ENCODE results near the gene ZDHHC3.

ZDHHC3 gene

GRCh38 chr3:44965165-44965564 lies 10.8 kb downstream of the ZDHHC3 start:
- DNase-seq = no peak
- H2AFZ ChIP-seq (ENCODE audit: low read length) = no peak overlapping the region
- TF ChIP-seq CTCF (IDR thresholded peaks at IDR 0.05; ENCODE audit: low read length) = no peak
- TF ChIP-seq EZH2 (optimal IDR thresholded peaks at IDR 0.05; ENCODE audit: low read depth, low read length) = no peak
- TF ChIP-seq EZH2phosphoT487 (IDR thresholded peaks at IDR 0.05; ENCODE audit: low read length) = no peak
- H3F3A ChIP-seq (ENCODE audit: insufficient read depth, low read length) = no peaks in the 10 kb centered on the region
- no peaks in the 10 kb centered on the region for H4K20me1 ChIP-seq (ENCODE audit: insufficient read depth, low read length)
- H3K9me2 ChIP-seq (replicated peaks; ENCODE audit: insufficient read depth, low read length) = no peaks in the 10 kb centered on the region
- H3K4me3 ChIP-seq (ENCODE audit: low read length) = no peak overlapping the region
- no peak overlapping the region for H3K27ac ChIP-seq (ENCODE audit: low read length)
- no peaks in the 10 kb centered on the region for H3K27me3 ChIP-seq (replicated peaks; ENCODE audit: insufficient read depth, low read length)
- H3K79me2 ChIP-seq (ENCODE audit: low read length) = peaks cover 61% of the 10 kb centered on the region
- no peaks in the 10 kb centered on the region for H3K36me3 ChIP-seq (replicated peaks; ENCODE audit: insufficient read depth, low read length)
- no peak overlapping the region for H3K9ac ChIP-seq (ENCODE audit: low read length)
- H3K9me3 ChIP-seq (replicated peaks; ENCODE audit: insufficient read depth, low read length) = no peaks in the 10 kb centered on the region
- H3K4me2 ChIP-seq (ENCODE audit: low read depth, low read length) = no peak overlapping the region
- H3K4me1 ChIP-seq (ENCODE audit: low read length) = no peaks in the 10 kb centered on the region; the same call in 1 of the 2 replicates

GRCh38 chr3:44963571-44964325 lies 12.2 kb downstream of the ZDHHC3 start:
- DNase-seq = no peak
- Histone ChIP-seq H3K9me2 (replicated peaks; ENCODE audit: insufficient read depth, low read length) (no peaks in the 10 kb centered on the region), H3K9me3 (replicated peaks; ENCODE audit: insufficient read depth, low read length) (no peaks in the 10 kb centered on the region), H3K79me2 (ENCODE audit: low read length) (peaks cover 50% of the 10 kb centered on the region), H3K4me1 (ENCODE audit: low read length) (no peaks in the 10 kb centered on the region; the same call in 1 of the 2 replicates), H3K27ac (ENCODE audit: low read length) (no peak overlapping the region), H3K4me2 (ENCODE audit: low read depth, low read length) (no peak overlapping the region), H3K9ac (ENCODE audit: low read length) (no peak overlapping the region), H3K36me3 (replicated peaks; ENCODE audit: insufficient read depth, low read length) (no peaks in the 10 kb centered on the region), H4K20me1 (ENCODE audit: insufficient read depth, low read length) (no peaks in the 10 kb centered on the region), H3F3A (ENCODE audit: insufficient read depth, low read length) (no peaks in the 10 kb centered on the region), H3K4me3 (ENCODE audit: low read length) (no peak overlapping the region), H2AFZ (ENCODE audit: low read length) (no peak overlapping the region), H3K27me3 (replicated peaks; ENCODE audit: insufficient read depth, low read length) (no peaks in the 10 kb centered on the region)
- TF ChIP-seq EZH2phosphoT487 (IDR thresholded peaks at IDR 0.05; ENCODE audit: low read length) (no peak), EZH2 (optimal IDR thresholded peaks at IDR 0.05; ENCODE audit: low read depth, low read length) (no peak)

GRCh38 chr3:44962621-44963393 lies 13.2 kb downstream of the ZDHHC3 start:
- H3F3A ChIP-seq (ENCODE audit: insufficient read depth, low read length) = no peaks in the 10 kb centered on the region
- H3K36me3 ChIP-seq (replicated peaks; ENCODE audit: insufficient read depth, low read length) = no peaks in the 10 kb centered on the region
- H3K9me2 ChIP-seq (replicated peaks; ENCODE audit: insufficient read depth, low read length) = no peaks in the 10 kb centered on the region
- DNase-seq = no peak
- H4K20me1 ChIP-seq (ENCODE audit: insufficient read depth, low read length) = no peaks in the 10 kb centered on the region
- H3K79me2 ChIP-seq (ENCODE audit: low read length) = peaks cover 42% of the 10 kb centered on the region
- no peaks in the 10 kb centered on the region; the same call in 1 of the 2 replicates for H3K4me1 ChIP-seq (ENCODE audit: low read length)
- no peaks in the 10 kb centered on the region for H3K9me3 ChIP-seq (replicated peaks; ENCODE audit: insufficient read depth, low read length)
- no peak overlapping the region for H3K4me3 ChIP-seq (ENCODE audit: low read length)
- H3K9ac ChIP-seq (ENCODE audit: low read length) = no peak overlapping the region
- no peaks in the 10 kb centered on the region for H3K27me3 ChIP-seq (replicated peaks; ENCODE audit: insufficient read depth, low read length)
- no peak overlapping the region for H3K27ac ChIP-seq (ENCODE audit: low read length)
- TF ChIP-seq EZH2phosphoT487 (IDR thresholded peaks at IDR 0.05; ENCODE audit: low read length) (no peak), EZH2 (optimal IDR thresholded peaks at IDR 0.05; ENCODE audit: low read depth, low read length) (no peak), CTCF (IDR thresholded peaks at IDR 0.05; ENCODE audit: low read length) (no peak)
- H2AFZ ChIP-seq (ENCODE audit: low read length) = no peak overlapping the region
- H3K4me2 ChIP-seq (ENCODE audit: low read depth, low read length) = no peak overlapping the region
